Measurements from ENCODE around the gene GPR153.

The GPR153 gene

DNA sequence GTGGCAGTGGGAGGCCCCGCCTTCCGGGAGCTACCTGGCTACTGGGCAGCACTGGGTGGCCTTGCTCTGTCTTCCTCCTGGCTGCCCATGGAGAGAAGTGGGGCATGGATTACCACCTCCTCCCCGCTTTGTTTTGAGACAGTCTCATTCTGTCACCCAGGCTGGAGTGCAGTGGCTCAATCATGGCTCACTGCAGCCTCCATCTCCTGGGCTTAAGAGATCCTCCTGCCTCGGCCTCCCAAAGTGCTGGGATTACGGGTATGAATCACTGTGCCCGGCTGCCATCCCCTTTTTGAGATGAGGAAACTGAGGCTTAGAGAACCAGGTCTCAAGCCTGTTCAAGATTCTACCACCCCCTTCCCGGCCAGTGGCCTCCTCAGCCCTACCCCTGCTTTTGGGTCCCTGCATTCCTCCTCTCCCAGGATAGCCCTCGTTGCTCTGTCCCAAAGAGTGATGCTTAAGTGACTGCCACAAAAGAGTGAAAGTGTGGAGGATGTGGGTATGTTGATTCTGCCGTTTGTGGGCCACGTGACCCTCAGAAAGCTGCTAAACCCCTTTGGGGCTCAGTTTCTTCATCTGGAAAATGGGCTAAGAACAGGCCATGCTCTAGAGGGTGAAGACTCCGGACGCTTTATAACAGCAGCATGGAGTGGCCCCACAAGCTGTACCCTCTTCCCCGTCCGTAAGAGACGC lies 9.1 kb downstream of the GPR153 start:
- no peak overlapping the region for H3K4me3 Mint-ChIP-seq
- H3K27ac Mint-ChIP-seq, result no peak overlapping the region
- no peaks in the 10 kb centered on the region for H3K36me3 Mint-ChIP-seq
- peaks cover 10% of the 10 kb centered on the region for H3K27me3 Mint-ChIP-seq
- H3K4me1 Mint-ChIP-seq (ENCODE audit: low read depth), result peaks cover 1% of the 10 kb centered on the region
- H3K9me3 Mint-ChIP-seq (ENCODE audit: low read depth), result no peaks in the 10 kb centered on the region

- H3K36me3 Mint-ChIP-seq, result no peaks in the 10 kb centered on the region
- H3K4me3 Mint-ChIP-seq, result no peak overlapping the region
- H3K9me3 Mint-ChIP-seq (ENCODE audit: low read depth), result no peaks in the 10 kb centered on the region
- peaks cover 15% of the 10 kb centered on the region for H3K27me3 Mint-ChIP-seq
- H3K27ac Mint-ChIP-seq, result no peak overlapping the region
- peaks cover 5% of the 10 kb centered on the region for H3K4me1 Mint-ChIP-seq (ENCODE audit: low read depth)
Measured at GRCh38 chr1:6251233-6251632, 9.7 kb downstream of the GPR153 start.

GRCh38 chr1:6249739-6250689 lies 10.9 kb downstream of the GPR153 start:
- Mint-ChIP-seq H3K36me3 (no peaks in the 10 kb centered on the region), H3K4me1 (ENCODE audit: low read depth) (peaks cover 5% of the 10 kb centered on the region), H3K27me3 (peaks cover 15% of the 10 kb centered on the region), H3K27ac (no peak overlapping the region), H3K4me3 (no peak overlapping the region), H3K9me3 (ENCODE audit: low read depth) (no peaks in the 10 kb centered on the region)

DNA sequence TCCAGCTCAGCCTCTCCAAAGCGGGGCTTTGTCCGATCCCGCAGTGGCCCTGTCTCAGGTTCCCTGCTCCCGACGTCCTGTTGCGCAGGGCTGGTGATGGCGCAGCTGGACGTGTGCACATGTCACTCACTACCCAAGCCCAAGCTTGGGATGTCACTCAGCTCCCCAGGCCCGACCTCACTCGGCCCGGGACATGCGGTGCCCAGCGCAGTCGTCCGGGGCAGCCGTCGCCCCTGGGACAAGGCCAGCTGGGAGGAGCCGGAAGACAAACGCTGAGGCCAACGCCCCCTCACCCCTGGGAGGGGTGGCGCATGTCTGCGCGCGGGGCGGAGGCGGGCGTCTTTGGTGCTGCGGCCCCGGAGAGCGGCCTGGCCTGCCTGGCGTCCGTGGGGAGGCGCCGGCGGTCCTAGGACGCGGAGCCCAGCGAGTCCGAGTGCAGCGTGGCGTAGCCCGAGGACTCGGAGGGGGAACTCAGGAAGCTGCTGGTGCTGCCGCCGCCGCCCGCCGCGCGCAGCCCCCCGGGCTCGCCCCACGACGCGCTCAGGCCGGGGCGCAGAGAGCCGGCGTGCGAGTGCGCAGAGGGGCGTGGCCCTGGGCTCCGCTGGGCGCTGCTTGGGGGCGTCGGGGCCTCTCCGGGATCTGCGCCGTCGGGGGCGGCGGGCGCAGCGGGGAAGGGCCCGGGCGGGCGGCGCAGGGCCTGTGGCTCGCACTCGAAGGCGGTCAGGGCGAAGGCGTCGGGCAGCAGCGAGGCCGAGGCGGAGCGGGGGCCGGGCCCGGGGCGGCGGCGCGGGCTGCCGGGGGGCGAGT lies 11.8 kb downstream of the GPR153 start:
- H3K4me1 Mint-ChIP-seq (ENCODE audit: low read depth), result peaks cover 5% of the 10 kb centered on the region
- no peaks in the 10 kb centered on the region for H3K36me3 Mint-ChIP-seq
- no peaks in the 10 kb centered on the region for H3K9me3 Mint-ChIP-seq (ENCODE audit: low read depth)
- no peak overlapping the region for H3K27ac Mint-ChIP-seq
- H3K27me3 Mint-ChIP-seq, result peaks cover 15% of the 10 kb centered on the region
- H3K4me3 Mint-ChIP-seq, result no peak overlapping the region

GRCh38 chr1:6248161-6248776 lies 12.6 kb downstream of the GPR153 start:
- peak overlapping the region; percentile 35 for H3K4me3 Mint-ChIP-seq
- peaks cover 17% of the 10 kb centered on the region for H3K27me3 Mint-ChIP-seq
- H3K9me3 Mint-ChIP-seq (ENCODE audit: low read depth), result no peaks in the 10 kb centered on the region
- H3K27ac Mint-ChIP-seq, result no peak overlapping the region
- H3K4me1 Mint-ChIP-seq (ENCODE audit: low read depth), result peaks cover 5% of the 10 kb centered on the region
- no peaks in the 10 kb centered on the region for H3K36me3 Mint-ChIP-seq

DNA sequence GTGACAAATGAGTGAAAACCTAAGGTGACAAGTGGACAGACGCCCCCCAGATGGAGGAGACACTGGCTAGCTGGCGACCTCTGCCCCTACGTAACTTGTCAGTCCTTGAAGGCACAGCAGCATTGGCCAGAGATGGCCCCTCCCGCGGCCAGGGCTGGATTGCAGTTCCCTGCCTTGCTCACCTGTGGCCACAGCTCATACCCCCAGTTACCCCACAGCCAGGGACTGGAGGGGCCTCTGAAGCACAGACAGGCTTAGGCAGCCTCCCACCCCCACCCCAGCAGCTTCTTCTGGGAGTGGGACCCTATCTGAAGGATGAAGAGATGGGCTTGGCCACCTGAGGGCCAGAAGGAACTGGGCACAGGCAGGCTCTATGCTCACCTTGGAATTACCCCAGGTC lies 13.2 kb downstream of the GPR153 start:
- Mint-ChIP-seq H3K4me3 (no peak overlapping the region), H3K4me1 (ENCODE audit: low read depth) (peaks cover 5% of the 10 kb centered on the region), H3K27ac (no peak overlapping the region)

DNA sequence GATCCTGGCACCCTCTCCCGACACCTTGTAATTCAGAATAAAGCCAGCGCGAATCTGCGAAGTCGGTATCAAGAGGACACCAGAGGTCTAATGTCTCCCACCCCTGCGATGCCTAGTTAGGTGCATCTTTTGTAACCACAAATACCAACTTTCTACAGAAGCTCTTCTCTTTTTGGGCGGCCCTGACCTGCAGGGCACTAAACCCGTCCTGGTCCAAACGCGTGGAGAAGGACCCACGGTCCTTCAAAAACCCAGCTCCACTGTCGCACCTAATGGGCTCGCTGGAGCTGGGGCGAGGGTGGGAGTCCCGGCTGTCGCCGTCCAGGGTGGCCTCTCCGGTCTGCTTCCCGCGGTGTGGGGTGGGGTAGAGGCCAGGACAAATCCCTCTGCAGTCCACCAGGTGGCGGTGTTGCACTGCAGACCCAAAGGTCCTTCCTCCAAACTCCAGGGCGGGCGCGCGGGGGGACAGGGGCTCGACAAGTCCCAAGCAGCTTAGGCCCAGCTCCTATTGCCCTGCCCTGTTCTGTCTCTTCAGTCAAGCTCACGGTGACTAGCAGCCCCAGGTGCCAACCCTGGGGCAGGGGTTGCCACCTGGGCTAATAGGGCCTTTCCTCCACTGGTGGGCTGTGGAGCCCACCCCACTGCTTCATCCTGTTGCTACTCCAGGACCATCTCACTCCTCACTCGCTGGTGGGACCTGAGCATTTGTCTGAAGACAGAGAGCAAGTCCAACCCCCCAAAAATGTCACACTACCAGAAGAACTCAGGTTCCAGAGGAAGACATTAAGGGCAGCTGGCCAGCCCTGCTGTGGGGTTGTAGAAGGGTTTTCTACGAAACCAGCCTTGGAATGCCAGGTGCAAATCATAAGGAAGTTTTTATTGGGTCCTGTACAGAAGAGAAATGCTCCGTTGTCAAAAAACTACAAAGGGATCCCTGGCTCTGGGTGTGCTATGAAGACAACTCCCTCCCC lies 14.1 kb downstream of the GPR153 start:
- Mint-ChIP-seq H3K27ac (no peak overlapping the region), H3K9me3 (ENCODE audit: low read depth) (no peaks in the 10 kb centered on the region), H3K27me3 (peaks cover 18% of the 10 kb centered on the region), H3K4me3 (peak overlapping the region; percentile 73), H3K36me3 (no peaks in the 10 kb centered on the region), H3K4me1 (ENCODE audit: low read depth) (peaks cover 5% of the 10 kb centered on the region)

More for the DNA sequence above, 13.2 kb downstream of the GPR153 start:
- Mint-ChIP-seq H3K36me3 (no peaks in the 10 kb centered on the region), H3K9me3 (ENCODE audit: low read depth) (no peaks in the 10 kb centered on the region), H3K27me3 (peaks cover 20% of the 10 kb centered on the region)

GRCh38 chr1:6245869-6246496 lies 14.9 kb downstream of the GPR153 start:
- peaks cover 25% of the 10 kb centered on the region for H3K27me3 Mint-ChIP-seq
- peaks cover 11% of the 10 kb centered on the region for H3K4me1 Mint-ChIP-seq (ENCODE audit: low read depth)
- no peaks in the 10 kb centered on the region for H3K36me3 Mint-ChIP-seq
- peak overlapping the region; percentile 73 for H3K4me3 Mint-ChIP-seq
- H3K27ac Mint-ChIP-seq, result no peak overlapping the region
- H3K9me3 Mint-ChIP-seq (ENCODE audit: low read depth), result no peaks in the 10 kb centered on the region

DNA sequence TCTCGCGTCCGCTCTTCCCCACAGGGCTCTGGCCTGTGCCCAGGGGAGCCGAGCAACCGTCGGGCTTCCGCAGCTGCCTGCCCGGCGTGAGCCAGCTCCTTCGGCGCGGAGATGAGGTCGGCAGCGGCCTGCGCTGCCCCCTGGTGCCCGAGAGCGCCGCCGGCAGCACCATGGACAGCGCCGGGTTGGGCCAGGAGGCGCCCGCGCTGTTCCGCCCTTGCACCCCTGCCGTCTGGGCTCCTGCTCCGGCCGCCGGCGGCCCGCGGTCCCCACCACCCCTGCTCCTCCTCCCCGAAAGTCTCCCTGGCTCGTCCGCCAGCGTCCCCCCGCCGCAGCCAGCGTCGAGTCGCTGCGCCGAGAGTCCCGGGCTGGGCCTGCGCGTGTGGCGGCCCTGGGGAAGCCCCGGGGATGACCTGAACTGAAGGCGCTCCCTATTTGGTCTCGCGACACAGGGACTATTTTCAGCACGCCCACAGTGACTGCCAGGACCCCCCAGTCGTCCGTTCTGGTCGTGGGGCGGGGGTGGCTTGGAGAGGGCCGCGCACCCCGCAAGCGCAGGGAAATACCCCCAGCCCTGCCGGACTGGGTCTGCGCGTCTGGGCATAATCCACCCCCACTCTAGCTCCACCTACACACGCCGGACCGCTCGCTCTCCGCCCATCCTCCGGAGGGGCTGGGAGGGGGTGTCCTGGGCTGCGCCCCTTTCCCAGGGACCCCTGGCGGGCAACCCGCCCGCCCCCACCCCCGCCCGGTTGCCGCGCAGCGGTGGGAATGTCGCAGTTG lies 15.6 kb downstream of the GPR153 start:
- peaks cover 26% of the 10 kb centered on the region for H3K27me3 Mint-ChIP-seq
- H3K9me3 Mint-ChIP-seq (ENCODE audit: low read depth), result no peaks in the 10 kb centered on the region
- no peak overlapping the region for H3K27ac Mint-ChIP-seq
- no peaks in the 10 kb centered on the region for H3K36me3 Mint-ChIP-seq
- peaks cover 11% of the 10 kb centered on the region for H3K4me1 Mint-ChIP-seq (ENCODE audit: low read depth)
- no peak overlapping the region for H3K4me3 Mint-ChIP-seq

DNA sequence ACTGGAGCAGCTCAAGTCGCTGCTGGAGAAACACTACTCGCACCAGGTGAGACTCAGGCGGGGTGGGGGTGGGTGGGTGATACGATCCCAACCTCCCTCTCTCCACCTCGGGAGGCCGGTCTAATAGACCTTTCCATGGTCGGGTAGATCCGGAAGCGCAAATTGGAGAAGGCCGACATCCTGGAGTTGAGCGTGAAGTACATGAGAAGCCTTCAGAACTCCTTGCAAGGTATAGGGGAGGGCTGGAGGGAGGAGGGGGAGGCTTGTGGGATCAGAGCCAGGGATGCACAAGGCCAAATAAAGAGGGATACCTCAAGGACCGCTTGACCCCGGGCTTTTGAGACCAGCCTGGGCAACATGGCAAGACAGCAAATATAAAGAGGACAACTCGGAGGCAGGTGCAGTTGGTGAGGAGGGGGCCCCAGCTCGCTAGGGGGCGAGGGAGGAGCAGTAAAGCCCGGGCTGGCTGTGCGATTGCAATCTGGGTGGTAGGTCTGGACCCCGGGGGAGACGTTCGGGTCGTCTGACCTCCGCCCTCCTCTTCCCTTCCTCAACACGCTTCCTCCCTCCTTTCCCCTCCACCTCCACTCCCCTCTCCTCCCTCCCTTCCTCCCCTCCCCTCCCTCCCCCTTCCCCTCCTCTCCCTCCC lies 16.4 kb downstream of the GPR153 start:
- H3K9me3 Mint-ChIP-seq (ENCODE audit: low read depth), result no peaks in the 10 kb centered on the region
- peaks cover 11% of the 10 kb centered on the region for H3K4me1 Mint-ChIP-seq (ENCODE audit: low read depth)
- H3K4me3 Mint-ChIP-seq, result no peak overlapping the region
- H3K27ac Mint-ChIP-seq, result no peak overlapping the region
- H3K36me3 Mint-ChIP-seq, result no peaks in the 10 kb centered on the region
- peaks cover 29% of the 10 kb centered on the region for H3K27me3 Mint-ChIP-seq

- Mint-ChIP-seq H3K9me3 (ENCODE audit: low read depth) (no peaks in the 10 kb centered on the region), H3K27ac (no peak within 1 kb of the TSS), H3K36me3 (no peaks in the 10 kb centered on the region), H3K4me1 (ENCODE audit: low read depth) (peaks cover 11% of the 10 kb centered on the region), H3K27me3 (peaks cover 32% of the 10 kb centered on the region), H3K4me3 (no peak within 1 kb of the TSS)
Measured at GRCh38 chr1:6243993-6244392, 16.9 kb downstream of the GPR153 start, which contains the start of gene HES3. Gene HES3, plus strand, starts transcription at chr1:6244179. Its CDS starts 187 bp downstream, at chr1:6244366.

GRCh38 chr1:6243053-6243834 lies 17.7 kb downstream of the GPR153 start:
- Mint-ChIP-seq H3K36me3 (no peaks in the 10 kb centered on the region), H3K27me3 (peaks cover 35% of the 10 kb centered on the region), H3K9me3 (ENCODE audit: low read depth) (no peaks in the 10 kb centered on the region), H3K4me1 (ENCODE audit: low read depth) (peaks cover 11% of the 10 kb centered on the region), H3K4me3 (no peak overlapping the region), H3K27ac (no peak overlapping the region)
